GM12878 (cell line): ENCODE results near the gene ZBTB42. TPM values are rescaled to one million over a fixed set of nuclear protein-coding genes. Genes with fewer than 3 reads are reported as not detected.

Experiments used
- ATAC-seq: fragments of 200-7000 bp; cut with Tn5 transposase; 3 replicates; pipeline ENCODE4 v1.9.1; 2020; ENCODE audit warnings: mild to moderate bottlenecking, moderate library complexity
- BruUV-seq: library from RNA; stranded (reverse); fragments of 400-500 nt; replicated peaks from 2 replicates; lab custom pipeline; 2021; lab: Mats Ljungman, UMichigan
- CTCF ChIA-PET: fragments of 300-600 bp; sonication (Branson Sonifier 250); formaldehyde crosslinking; extraction: SDS; loops from one replicate; lab custom pipeline; 2021; ENCODE audit warnings: inconsistent platforms; lab: Yijun Ruan, JAX
- POLR2A ChIA-PET: fragments of 350-600 bp; formaldehyde crosslinking; extraction: SDS; loops from one replicate; lab custom pipeline; 2021; ENCODE audit warnings: inconsistent platforms; lab: Charles Lee
- RAD21 ChIA-PET: fragments of 300-600 bp; sonication (Branson Sonifier 250); formaldehyde crosslinking; loops from one replicate; lab custom pipeline; 2023; ENCODE audit warnings: antibody characterized with exemption; ENCODE audit not compliant: unreplicated experiment; lab: Charles Lee
- SMC1A ChIA-PET: fragments of 300-600 bp; sonication (Branson Sonifier 250); formaldehyde crosslinking; loops from one replicate; lab custom pipeline; 2023; ENCODE audit not compliant: unreplicated experiment, uncharacterized antibody; lab: Charles Lee
- DNase-seq: peaks from one replicate; pipeline ENCODE4 v3.0.0-alpha.2; 2011; ENCODE audit warnings: low read depth, low spot score
- FAIRE-seq: peaks from 3 replicates; lab custom pipeline; 2011; peaks lifted over from hg19 to GRCh38; lab: Jason Lieb, UNC
- H2AFZ ChIP-seq: 2 replicates; pipeline ENCODE4 v1.6.0; 2011; ENCODE audit warnings: low read depth, low read length, control low read depth; ENCODE audit not compliant: control insufficient read depth
- H3K27ac ChIP-seq: 2 replicates; pipeline ENCODE4 v1.5.1; 2011; ENCODE audit warnings: control low read depth; ENCODE audit not compliant: control insufficient read depth, insufficient read depth
- H3K27me3 ChIP-seq, 2 experiments: replicated peaks in 1 of 2; 2 replicates each; pipeline versions ENCODE4 v1.6.0 to v1.6.1; 2011; ENCODE audit warnings: low read length in 1 of 2; ENCODE audit not compliant: control insufficient read depth in 2 of 2, insufficient read depth in 2 of 2
- H3K36me3 ChIP-seq, 2 experiments: 2 replicates each; pipeline ENCODE4 v1.5.1; 2011; ENCODE audit warnings: low read length in 1 of 2; ENCODE audit not compliant: control insufficient read depth in 2 of 2, insufficient read depth in 2 of 2
- H3K4me1 ChIP-seq: 2 replicates; pipeline ENCODE4 v1.6.1; 2011; ENCODE audit warnings: mild to moderate bottlenecking, low read length, moderate library complexity, mixed read lengths; ENCODE audit not compliant: control insufficient read depth, insufficient read depth
- H3K4me2 ChIP-seq: 2 replicates; pipeline ENCODE4 v1.6.0; 2011; ENCODE audit warnings: control low read depth; ENCODE audit not compliant: control insufficient read depth, insufficient read depth
- H3K4me3 ChIP-seq: fragments of 200-600 bp; sonication (generic); 2 replicates; pipeline ENCODE4 v1.5.1; 2016
- H3K79me2 ChIP-seq: 2 replicates; pipeline ENCODE4 v1.6.0; 2011; ENCODE audit warnings: low read length; ENCODE audit not compliant: control insufficient read depth, insufficient read depth
- H3K9ac ChIP-seq: 2 replicates; pipeline ENCODE4 v1.8.0; 2011; ENCODE audit warnings: low read length, control low read depth, mixed read lengths; ENCODE audit not compliant: control insufficient read depth, insufficient read depth
- H3K9me3 ChIP-seq: replicated peaks from 3 replicates; pipeline ENCODE4 v1.5.1; 2011; ENCODE audit warnings: mild to moderate bottlenecking, low read length; ENCODE audit not compliant: control insufficient read depth, insufficient read depth
- H4K20me1 ChIP-seq: 2 replicates; pipeline ENCODE4 v1.6.0; 2011; ENCODE audit not compliant: control insufficient read depth, insufficient read depth
- IKZF2 ChIP-seq, 2 experiments: fragments of 450-650 bp; IDR thresholded peaks; 2 replicates each; pipeline ENCODE4 v1.6.1; 2017; ENCODE audit warnings: mild to moderate bottlenecking in 2 of 2, moderate library complexity in 2 of 2
- LARP7 ChIP-seq: fragments of 450-650 bp; IDR thresholded peaks from 2 replicates; pipeline ENCODE4 v1.6.1; 2017; ENCODE audit warnings: mild to moderate bottlenecking
- PAX5 ChIP-seq: IDR thresholded peaks from 2 replicates; pipeline ENCODE4 v1.6.1; 2011; ENCODE audit warnings: low read depth, low read length, borderline replicate concordance
- POLR2A ChIP-seq: IDR thresholded peaks from 2 replicates; pipeline ENCODE4 v1.6.1; 2011; ENCODE audit warnings: low read depth, mild to moderate bottlenecking, low read length
- POLR2AphosphoS2 ChIP-seq: IDR thresholded peaks from 2 replicates; pipeline ENCODE4 v1.6.1; 2011; ENCODE audit warnings: low read depth, mild to moderate bottlenecking, low read length, improper control_type of control experiment, moderate library complexity
- POLR2AphosphoS5 ChIP-seq: IDR thresholded peaks from 2 replicates; pipeline ENCODE4 v1.6.1; 2011; ENCODE audit warnings: mild to moderate bottlenecking, low read length, inconsistent platforms
- SIX5 ChIP-seq: IDR thresholded peaks from 2 replicates; pipeline ENCODE4 v1.6.1; 2011; ENCODE audit warnings: mild to moderate bottlenecking, low read depth, low read length, moderate library complexity; ENCODE audit not compliant: severe bottlenecking
- SP1 ChIP-seq: IDR thresholded peaks from one replicate; pipeline ENCODE4 v1.6.1; 2011; ENCODE audit warnings: low read depth, low read length
- TARDBP ChIP-seq: IDR thresholded peaks from 2 replicates; pipeline ENCODE4 v1.6.1; 2016; ENCODE audit warnings: borderline replicate concordance
- ZBED1 ChIP-seq: IDR thresholded peaks from 2 replicates; pipeline ENCODE4 v1.6.1; 2016; ENCODE audit warnings: borderline replicate concordance
- WGBS: methylation state at CpG from one replicate; pipeline ENCODE4 v1.1.6; 2016; ENCODE audit warnings: low lambda C conversion rate; ENCODE audit not compliant: insufficient replicate concordance, insufficient coverage; ENCODE audit errors: missing lambda C conversion rate; 5-methylcytosine and 5-hydroxymethylcytosine counted together
- in situ Hi-C: fragments of 300-500 bp; cut with MboI; formaldehyde crosslinking; loops from 9 replicates; pipeline ENCODE4 v1.14.3; 2018; ENCODE audit warnings: mixed read lengths
- intact Hi-C: fragments of 100-400 bp; cut with micrococcal nuclease; formaldehyde crosslinking; loops from one replicate; pipeline ENCODE4 v1.14.2; 2022; ENCODE audit not compliant: unreplicated experiment
- polyA plus RNA-seq, 11 experiments: library from polyadenylated mRNA; depleted of rRNA in 4 of 11; unstranded in 6 of 11; stranded (reverse) in 5 of 11; fragments of >200 nt; fragmentation: Nextera tagmentation in 4 of 11; fragmentation: Illumina TruSeq in 1 of 11; extraction: Ambion mirVana in 4 of 11; extraction: Trizol in 1 of 11; gene quantifications; 1 replicate in 1 of 11; 2 replicates in 10 of 11; pipeline versions ENCODE4 v1.2.1 to v1.2.3, GENCODE V29; 2011 to 2016; ENCODE audit warnings: inconsistent platforms in 2 of 11, missing spikeins in 2 of 11, low read depth in 1 of 11
- total RNA-seq, 4 experiments: library from RNA; depleted of rRNA in 3 of 4; stranded (reverse); fragments of >200 nt in 3 of 4; fragmentation: Illumina TruSeq in 1 of 4; extraction: Trizol in 1 of 4; gene quantifications; 2 replicates each; pipeline versions ENCODE4 v1.2.1 to v1.2.3, GENCODE V29; 2013 to 2021
- TF ChIP-seq, protein P1 (sequence below): fragments of 450-650 bp; IDR thresholded peaks from 2 replicates; pipeline ENCODE4 v1.6.1; 2017; ENCODE audit warnings: borderline replicate concordance
- TF ChIP-seq, protein P2 (sequence below): fragments of 450-650 bp; IDR thresholded peaks from 2 replicates; pipeline ENCODE4 v1.6.1; 2017; ENCODE audit warnings: mild to moderate bottlenecking, moderate library complexity
- TF ChIP-seq, protein P3 (sequence below): fragments of 450-650 bp; IDR thresholded peaks from 2 replicates; pipeline ENCODE4 v1.6.1; 2016; ENCODE audit warnings: mild to moderate bottlenecking, moderate library complexity, borderline replicate concordance

Gene ZBTB42
- total and polyA plus RNA-seq, 10 of the 15 experiments (the other 5 are each of a cell fraction or from before 2014, with no cell fraction given): 0.05 to 1.2 (median 0.37) TPM; not detected in 2

DNA sequence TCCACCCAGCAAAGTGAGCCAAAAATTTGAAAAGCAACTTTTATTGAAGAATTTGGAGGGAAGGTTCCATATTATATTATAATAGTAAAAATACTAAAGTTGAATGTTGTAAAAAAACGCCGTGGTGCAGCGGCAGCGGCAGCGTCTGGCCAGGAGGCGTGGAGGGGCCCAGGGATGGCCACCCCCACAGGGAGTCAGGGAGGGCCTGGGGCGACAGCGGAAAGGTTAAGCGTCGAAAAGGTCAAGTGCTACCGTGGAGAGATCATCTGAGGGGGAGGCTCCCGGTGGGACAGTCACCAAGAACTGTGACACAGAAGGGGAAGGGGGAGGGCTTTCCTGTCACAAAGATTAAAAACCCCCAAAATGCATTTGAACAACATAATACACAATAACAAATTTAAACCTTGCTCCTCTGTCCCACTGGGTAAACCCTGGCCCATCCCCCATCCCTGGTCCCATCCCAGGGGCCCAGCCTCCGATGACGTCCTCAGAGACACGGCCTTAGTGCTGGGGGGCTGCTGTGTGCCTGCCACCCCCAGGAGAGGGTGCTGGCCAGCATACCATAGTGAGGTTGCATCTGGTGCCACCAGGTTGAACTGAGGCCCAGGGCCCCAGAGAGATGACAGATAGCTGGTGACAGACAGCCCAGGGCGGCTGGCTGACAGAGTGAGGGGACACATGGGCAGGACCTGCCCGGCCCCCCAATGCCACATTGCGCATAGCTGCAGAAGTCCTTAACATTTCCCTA lies 31.4 kb upstream of the ZBTB42 start:
- POLR2A ChIA-PET: interaction anchor here (1.5 kb wide), 1 partner anchor 57 kb away, joined by 5 read pairs; no protein-coding TSS in a partner anchor
- intact Hi-C loops (no loop called here), in situ Hi-C loops (loop anchor here (5.0 kb wide), 1 partner anchor 53 kb away; no protein-coding TSS in a partner anchor)
- CTCF ChIA-PET: interaction anchor here (0.6 to 3.0 kb wide), 6 partner anchors 17 to 79 kb away, joined by 3 to 48 read pairs (median 10); partner anchors contain the start of gene SIVA1
- no peak for FAIRE-seq
- 89% methylated on average over 18 of the region's 18 CpGs for WGBS
- Histone ChIP-seq H3K27ac (no peak overlapping the region), H3K27me3 (no peaks in the 10 kb centered on the region), H3K4me2 (no peak overlapping the region), H3K4me3 (no peak overlapping the region), H3K79me2 (no peaks in the 10 kb centered on the region), H3K9ac (no peak overlapping the region), H3K9me3 (no peaks in the 10 kb centered on the region; the same call in 2 of the 3 replicates), H3K4me1 (no peaks in the 10 kb centered on the region; the same call in 1 of the 2 replicates), H4K20me1 (no peaks in the 10 kb centered on the region), H3K36me3 (peaks cover 5 to 14% of the 10 kb centered on the region in 2 experiments; a peak in 3 of 4 replicates), H2AFZ (no peak overlapping the region)
- RAD21 ChIA-PET: interaction anchor here (1.7 to 3.5 kb wide), 2 partner anchors 17 to 57 kb away, joined by 8 to 33 read pairs; partner anchors contain the start of gene SIVA1
- no peak for ATAC-seq
- BruUV-seq: TSS peak; percentile 82
- SMC1A ChIA-PET: interaction anchor here (1.1 to 1.5 kb wide), 2 partner anchors 42 to 56 kb away, joined by 3 to 6 read pairs; no protein-coding TSS in a partner anchor
- no peak for DNase-seq
- TF ChIP-seq TARDBP: no peak
- no peak for TF ChIP-seq IKZF2 (IDR thresholded peaks at IDR 0.05)
- no peak for TF ChIP-seq POLR2A
- no peak for TF ChIP-seq ZBED1
- TF ChIP-seq, protein P1, sequence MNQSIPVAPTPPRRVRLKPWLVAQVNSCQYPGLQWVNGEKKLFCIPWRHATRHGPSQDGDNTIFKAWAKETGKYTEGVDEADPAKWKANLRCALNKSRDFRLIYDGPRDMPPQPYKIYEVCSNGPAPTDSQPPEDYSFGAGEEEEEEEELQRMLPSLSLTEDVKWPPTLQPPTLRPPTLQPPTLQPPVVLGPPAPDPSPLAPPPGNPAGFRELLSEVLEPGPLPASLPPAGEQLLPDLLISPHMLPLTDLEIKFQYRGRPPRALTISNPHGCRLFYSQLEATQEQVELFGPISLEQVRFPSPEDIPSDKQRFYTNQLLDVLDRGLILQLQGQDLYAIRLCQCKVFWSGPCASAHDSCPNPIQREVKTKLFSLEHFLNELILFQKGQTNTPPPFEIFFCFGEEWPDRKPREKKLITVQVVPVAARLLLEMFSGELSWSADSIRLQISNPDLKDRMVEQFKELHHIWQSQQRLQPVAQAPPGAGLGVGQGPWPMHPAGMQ: no peak
- TF ChIP-seq, protein P2, sequence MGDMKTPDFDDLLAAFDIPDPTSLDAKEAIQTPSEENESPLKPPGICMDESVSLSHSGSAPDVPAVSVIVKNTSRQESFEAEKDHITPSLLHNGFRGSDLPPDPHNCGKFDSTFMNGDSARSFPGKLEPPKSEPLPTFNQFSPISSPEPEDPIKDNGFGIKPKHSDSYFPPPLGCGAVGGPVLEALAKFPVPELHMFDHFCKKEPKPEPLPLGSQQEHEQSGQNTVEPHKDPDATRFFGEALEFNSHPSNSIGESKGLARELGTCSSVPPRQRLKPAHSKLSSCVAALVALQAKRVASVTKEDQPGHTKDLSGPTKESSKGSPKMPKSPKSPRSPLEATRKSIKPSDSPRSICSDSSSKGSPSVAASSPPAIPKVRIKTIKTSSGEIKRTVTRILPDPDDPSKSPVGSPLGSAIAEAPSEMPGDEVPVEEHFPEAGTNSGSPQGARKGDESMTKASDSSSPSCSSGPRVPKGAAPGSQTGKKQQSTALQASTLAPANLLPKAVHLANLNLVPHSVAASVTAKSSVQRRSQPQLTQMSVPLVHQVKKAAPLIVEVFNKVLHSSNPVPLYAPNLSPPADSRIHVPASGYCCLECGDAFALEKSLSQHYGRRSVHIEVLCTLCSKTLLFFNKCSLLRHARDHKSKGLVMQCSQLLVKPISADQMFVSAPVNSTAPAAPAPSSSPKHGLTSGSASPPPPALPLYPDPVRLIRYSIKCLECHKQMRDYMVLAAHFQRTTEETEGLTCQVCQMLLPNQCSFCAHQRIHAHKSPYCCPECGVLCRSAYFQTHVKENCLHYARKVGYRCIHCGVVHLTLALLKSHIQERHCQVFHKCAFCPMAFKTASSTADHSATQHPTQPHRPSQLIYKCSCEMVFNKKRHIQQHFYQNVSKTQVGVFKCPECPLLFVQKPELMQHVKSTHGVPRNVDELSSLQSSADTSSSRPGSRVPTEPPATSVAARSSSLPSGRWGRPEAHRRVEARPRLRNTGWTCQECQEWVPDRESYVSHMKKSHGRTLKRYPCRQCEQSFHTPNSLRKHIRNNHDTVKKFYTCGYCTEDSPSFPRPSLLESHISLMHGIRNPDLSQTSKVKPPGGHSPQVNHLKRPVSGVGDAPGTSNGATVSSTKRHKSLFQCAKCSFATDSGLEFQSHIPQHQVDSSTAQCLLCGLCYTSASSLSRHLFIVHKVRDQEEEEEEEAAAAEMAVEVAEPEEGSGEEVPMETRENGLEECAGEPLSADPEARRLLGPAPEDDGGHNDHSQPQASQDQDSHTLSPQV: no peak
- TF ChIP-seq LARP7: no peak
- no peak for TF ChIP-seq POLR2AphosphoS5
- no peak for TF ChIP-seq PAX5
- TF ChIP-seq POLR2AphosphoS2: no peak
- no peak for TF ChIP-seq SP1
- no peak for TF ChIP-seq SIX5
- TF ChIP-seq, protein P3, sequence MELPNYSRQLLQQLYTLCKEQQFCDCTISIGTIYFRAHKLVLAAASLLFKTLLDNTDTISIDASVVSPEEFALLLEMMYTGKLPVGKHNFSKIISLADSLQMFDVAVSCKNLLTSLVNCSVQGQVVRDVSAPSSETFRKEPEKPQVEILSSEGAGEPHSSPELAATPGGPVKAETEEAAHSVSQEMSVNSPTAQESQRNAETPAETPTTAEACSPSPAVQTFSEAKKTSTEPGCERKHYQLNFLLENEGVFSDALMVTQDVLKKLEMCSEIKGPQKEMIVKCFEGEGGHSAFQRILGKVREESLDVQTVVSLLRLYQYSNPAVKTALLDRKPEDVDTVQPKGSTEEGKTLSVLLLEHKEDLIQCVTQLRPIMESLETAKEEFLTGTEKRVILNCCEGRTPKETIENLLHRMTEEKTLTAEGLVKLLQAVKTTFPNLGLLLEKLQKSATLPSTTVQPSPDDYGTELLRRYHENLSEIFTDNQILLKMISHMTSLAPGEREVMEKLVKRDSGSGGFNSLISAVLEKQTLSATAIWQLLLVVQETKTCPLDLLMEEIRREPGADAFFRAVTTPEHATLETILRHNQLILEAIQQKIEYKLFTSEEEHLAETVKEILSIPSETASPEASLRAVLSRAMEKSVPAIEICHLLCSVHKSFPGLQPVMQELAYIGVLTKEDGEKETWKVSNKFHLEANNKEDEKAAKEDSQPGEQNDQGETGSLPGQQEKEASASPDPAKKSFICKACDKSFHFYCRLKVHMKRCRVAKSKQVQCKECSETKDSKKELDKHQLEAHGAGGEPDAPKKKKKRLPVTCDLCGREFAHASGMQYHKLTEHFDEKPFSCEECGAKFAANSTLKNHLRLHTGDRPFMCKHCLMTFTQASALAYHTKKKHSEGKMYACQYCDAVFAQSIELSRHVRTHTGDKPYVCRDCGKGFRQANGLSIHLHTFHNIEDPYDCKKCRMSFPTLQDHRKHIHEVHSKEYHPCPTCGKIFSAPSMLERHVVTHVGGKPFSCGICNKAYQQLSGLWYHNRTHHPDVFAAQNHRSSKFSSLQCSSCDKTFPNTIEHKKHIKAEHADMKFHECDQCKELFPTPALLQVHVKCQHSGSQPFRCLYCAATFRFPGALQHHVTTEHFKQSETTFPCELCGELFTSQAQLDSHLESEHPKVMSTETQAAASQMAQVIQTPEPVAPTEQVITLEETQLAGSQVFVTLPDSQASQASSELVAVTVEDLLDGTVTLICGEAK: no peak
